HG02938 (cell line): Measurements from ENCODE around the gene LRRC38.
"Not testable (repeated sequence)": the region's sequence is repeated elsewhere in the genome, so short reads cannot be mapped to it uniquely, and the experiment has no call there.

Experiments
- ATAC-seq: cut with Tn5 transposase; IDR thresholded peaks from one replicate; pipeline ENCODE4 v1.9.1; 2021; ENCODE audit warnings: mild to moderate bottlenecking, moderate library complexity; ENCODE audit not compliant: unreplicated experiment

LRRC38 gene, protein sequence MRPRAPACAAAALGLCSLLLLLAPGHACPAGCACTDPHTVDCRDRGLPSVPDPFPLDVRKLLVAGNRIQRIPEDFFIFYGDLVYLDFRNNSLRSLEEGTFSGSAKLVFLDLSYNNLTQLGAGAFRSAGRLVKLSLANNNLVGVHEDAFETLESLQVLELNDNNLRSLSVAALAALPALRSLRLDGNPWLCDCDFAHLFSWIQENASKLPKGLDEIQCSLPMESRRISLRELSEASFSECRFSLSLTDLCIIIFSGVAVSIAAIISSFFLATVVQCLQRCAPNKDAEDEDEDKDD

GRCh38 chr1:13513895-13514546, at the start of gene LRRC38:
Gene LRRC38, minus strand, starts transcription at chr1:13514003. Its CDS starts 410 bp downstream, at chr1:13513593.
- no peak for ATAC-seq

- ATAC-seq, result not testable (repeated sequence)
Observed at GRCh38 chr1:13562981-13563380, 49.2 kb upstream of the LRRC38 start.

GRCh38 chr1:13560541-13560940, 46.7 kb upstream of the LRRC38 start:
- no peak for ATAC-seq

DNA sequence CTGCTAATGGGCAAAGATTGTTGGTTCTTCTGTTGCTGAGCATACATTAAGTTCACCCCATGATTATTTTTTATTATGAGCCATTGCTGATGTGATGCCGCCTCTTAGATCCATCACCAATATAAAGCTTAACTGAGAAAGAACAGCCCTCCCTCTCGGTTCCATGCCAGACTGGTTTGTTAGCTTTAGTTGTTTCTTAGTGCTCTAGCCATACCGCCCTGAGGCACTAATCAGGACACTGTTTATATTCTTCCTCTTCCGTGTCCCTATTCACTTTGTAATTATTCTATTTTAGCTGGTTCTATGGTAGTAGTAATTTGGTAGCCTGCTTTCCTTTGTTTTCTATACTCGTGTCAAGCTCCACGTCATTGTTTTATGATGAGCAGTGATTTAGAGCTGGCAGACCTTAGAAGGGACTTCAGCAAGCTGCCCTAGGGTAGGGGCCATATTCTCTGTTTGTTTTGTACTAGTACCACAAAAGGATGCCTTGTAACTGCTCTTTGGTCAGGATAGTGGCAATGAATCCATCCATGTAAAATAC, 42.5 kb upstream of the LRRC38 start:
- no peak for ATAC-seq

GRCh38 chr1:13554798-13555197, 41.0 kb upstream of the LRRC38 start:
- no peak for ATAC-seq

DNA sequence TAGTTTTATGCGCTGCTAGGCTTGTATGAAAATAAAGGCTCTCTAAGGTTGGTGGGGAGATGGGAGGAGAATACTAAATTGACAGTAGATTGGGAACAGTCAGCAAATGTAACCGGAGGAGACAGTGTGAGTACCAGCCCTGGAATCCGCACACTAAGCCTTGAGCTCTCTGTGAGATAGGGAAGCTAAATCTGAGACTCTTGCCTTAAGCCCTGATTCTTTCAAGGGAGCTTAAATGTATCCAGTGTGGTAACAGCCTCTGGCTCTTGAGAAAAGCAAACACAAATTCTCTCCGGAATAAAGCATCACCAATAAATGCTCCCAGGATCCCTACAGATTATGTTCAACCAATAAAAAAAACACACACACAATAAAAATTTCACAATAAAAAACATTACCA, 36.9 kb upstream of the LRRC38 start:
- no peak for ATAC-seq

- no peak for ATAC-seq
Observed at GRCh38 chr1:13549521-13549920, 35.7 kb upstream of the LRRC38 start.

- no peak for ATAC-seq
Observed at GRCh38 chr1:13549021-13549420, 35.2 kb upstream of the LRRC38 start.

GRCh38 chr1:13548281-13548680, 34.5 kb upstream of the LRRC38 start:
- ATAC-seq, result no peak

DNA sequence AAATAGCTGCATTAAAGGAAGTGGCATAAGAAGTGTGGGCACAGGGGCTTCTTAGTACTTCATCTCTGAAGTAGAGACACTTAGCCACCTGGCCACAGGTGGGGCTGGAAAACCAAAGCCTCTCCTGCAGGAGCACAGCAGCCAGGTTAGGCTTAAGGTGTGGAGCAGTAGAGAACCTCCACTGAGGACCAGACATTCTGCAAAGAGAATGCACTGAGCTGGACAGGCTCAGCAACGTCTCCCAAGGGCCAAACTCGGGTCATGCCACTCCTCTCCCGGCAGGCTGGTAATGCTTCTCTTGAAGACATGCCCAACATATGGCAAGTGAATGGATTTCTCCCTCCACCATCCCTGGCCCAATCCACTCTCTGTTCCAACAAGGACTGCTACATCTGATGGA, 33.0 kb upstream of the LRRC38 start:
- no peak for ATAC-seq

- no peak for ATAC-seq
Observed at GRCh38 chr1:13544221-13544556, 30.4 kb upstream of the LRRC38 start.

DNA sequence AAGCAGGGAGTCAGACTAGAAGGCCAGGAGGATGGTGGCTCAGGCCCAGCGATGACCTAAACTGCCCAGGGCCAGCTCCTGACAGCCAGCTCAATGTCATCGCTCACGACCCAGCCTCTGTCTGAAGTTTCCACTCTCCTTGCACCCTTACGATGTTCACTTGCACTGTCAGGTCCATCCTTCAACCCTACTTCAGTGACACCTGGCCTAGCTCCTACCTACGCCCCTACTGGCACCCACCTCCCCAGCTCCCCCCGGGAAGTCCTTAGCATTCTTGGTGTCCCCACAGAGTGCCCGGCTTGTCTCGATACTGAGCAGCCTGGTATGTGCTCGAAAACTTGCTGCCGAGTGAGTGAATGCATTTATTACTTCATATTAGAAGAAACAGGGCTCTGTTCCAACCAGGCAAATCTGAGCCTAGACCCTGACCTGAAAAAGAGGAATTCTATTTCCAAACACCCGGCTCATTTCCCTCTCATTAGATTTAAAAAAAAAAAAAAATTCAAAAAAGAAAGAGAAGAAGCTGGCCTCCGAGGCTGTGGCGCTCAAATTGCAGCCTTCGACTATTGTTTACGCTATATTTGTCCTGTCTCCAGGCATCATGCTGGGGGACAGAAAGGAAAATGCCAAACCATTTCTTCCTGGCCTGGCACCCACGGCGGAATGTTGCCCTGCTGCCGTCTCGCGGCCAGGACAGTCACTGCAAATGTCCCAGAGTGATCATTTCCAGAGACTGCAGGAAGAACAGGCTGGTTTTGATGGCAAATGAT, 29.8 kb upstream of the LRRC38 start:
- ATAC-seq, result no peak

- no peak for ATAC-seq
Observed at GRCh38 chr1:13541435-13542215, 27.8 kb upstream of the LRRC38 start.

- ATAC-seq, result no peak
Observed at GRCh38 chr1:13540866-13541265, 27.1 kb upstream of the LRRC38 start.

- ATAC-seq, result no peak
Observed at GRCh38 chr1:13539683-13540082, 25.9 kb upstream of the LRRC38 start.

GRCh38 chr1:13538832-13539231, 25.0 kb upstream of the LRRC38 start:
- ATAC-seq, result no peak

- ATAC-seq, result no peak
Observed at GRCh38 chr1:13536571-13536970, 22.8 kb upstream of the LRRC38 start.

GRCh38 chr1:13535227-13535626, 21.4 kb upstream of the LRRC38 start:
- ATAC-seq, result no peak

DNA sequence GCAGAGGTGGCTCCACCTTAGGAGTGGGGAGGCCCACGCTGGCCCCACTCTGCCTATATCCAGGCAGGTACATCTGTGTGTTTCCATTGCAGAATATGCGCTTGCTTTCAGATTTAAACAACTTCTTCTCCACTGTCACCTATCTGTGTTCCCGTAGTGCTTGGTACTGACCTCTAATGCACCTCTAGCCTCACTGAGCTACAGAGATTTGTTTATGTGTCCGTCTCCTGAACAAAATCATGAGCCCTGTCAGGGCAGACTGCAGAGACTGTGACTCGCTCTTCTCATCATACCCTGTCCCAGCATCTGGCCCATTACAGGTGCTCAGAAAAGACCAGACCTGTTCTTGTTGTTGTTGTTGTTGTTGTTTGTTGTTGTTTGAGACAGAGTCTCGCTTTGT, 14.5 kb upstream of the LRRC38 start:
- no peak for ATAC-seq

GRCh38 chr1:13523780-13524477, 10.1 kb upstream of the LRRC38 start:
- no peak for ATAC-seq
